ENCODE data around the gene SHANK3. TPM values are rescaled to one million over a fixed set of nuclear protein-coding genes. Genes with fewer than 3 reads are reported as not detected.

Gene SHANK3
- total RNA-seq, 1 experiment from 2014 or later: 0.12 TPM

- no peak for DNase-seq (ENCODE audit: low read depth)
Observed at GRCh38 chr22:50712341-50713007, 39.9 kb downstream of the SHANK3 start.

DNA sequence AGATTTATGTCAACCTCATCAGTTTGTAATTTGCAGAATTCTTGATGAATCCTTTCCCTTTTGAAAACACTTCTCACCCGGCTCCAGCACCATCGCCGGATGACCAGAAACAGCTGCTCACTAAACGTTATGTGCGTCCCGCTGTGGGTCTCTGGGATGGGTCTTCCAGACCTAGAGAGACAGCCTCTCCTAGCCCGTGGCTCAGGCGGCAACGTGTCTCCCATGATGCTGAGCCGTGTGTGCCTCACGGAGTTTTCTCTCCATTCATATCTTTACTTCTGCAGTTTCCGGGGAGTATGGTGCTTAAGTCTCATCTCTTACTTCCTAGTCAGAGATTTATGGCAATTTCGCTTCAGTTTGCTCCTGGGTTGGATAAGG lies 40.4 kb downstream of the SHANK3 start:
- DNase-seq (ENCODE audit: low read depth): no peak

- DNase-seq (ENCODE audit: low read depth): no peak
Observed at GRCh38 chr22:50713571-50714056, 41.0 kb downstream of the SHANK3 start.

DNA sequence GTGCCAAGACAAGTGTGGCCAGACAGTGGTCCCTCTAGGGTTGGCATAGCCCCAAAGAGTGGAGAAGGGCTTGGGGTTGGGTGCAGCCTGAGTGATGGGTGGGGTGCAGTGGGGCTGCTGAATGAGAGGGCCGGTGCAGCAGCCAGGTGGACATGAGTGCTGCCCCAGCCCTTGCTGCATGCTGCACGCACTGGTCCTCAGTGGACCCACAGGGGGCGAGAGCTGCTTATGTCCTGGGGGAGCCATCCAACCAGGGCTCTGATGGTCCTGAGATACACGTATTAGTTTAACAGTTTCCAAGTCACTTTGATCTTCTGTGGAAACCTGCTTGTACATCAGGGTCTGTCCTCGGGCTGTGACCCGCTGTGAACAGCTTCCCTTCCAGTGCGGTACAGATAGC lies 41.5 kb downstream of the SHANK3 start:
- no peak for DNase-seq (ENCODE audit: low read depth)

- DNase-seq (ENCODE audit: low read depth): no peak
Observed at GRCh38 chr22:50714631-50715179, 42.1 kb downstream of the SHANK3 start.

DNA sequence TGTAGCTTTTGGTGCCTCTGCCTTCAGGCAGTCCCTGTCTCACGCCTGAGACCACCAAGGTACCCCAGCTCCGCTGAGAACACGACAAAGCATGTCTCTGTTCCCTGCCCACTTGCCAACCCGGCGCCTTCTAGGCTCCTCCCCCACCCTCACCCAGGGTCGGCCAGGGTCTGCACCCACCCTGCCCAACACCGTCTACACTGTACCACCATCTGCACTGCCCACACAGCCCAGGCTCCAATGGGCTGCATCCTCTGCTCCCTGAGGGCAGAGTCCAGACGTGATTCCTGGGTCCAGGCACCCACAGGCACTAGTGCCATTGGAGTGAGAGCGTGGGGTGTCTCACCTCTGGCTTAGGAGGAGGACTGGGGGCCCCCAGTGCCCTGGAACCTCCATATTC lies 42.6 kb downstream of the SHANK3 start:
- no peak for DNase-seq (ENCODE audit: low read depth)

DNA sequence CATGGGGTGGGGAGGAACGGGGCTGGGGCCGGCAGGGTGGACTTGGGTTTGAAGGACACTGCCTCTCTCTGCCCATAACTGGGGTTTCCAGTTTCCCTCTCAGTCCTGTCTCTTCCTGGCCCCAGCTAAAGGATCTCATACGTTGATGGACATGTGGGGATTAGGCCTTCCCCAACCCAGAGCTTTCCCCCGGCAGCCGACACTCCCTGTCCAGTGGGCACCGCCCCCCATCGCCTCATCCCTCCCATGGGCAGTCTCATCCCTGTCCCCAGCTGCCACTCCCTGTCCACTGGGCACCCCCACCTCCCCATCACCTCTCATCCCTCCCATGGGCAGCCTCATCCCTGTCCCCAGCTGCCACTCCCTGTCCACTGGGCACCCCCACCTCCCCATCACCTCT lies 43.2 kb downstream of the SHANK3 start:
- no peak for DNase-seq (ENCODE audit: low read depth)

DNA sequence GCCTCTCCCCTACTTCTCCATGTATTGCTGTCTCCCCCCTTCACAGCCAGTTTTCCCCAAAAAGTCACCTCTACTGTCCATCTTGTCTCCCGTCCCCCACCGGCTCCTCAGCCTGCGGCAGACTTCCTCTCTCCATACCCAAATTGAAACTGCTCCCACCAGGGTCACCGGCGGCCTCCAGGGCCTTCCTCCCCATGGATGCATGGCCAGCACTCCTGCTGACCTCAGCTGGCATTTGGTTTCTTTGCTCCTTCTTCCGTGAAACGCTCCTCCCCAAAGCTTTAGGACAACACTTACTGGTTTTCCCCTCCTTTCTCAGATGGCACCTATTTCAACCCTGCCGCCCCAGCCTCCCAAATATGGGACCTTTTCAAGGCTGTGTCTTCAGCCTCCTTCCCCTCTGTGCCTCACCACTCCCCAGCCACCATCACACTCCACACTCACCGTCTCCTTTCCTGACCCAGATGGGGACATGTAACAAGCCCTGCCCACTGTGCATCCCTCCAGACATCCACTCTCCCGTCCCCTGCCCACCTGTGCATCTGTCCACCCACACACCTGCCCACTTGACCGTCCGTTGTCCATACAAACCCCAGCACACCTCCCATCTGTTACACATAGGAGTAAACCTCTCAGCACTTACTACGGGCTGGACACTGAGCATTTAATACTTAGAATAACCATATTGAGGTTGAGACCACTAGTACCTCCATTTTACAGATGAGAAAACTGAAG lies 43.8 kb downstream of the SHANK3 start:
- no peak for DNase-seq (ENCODE audit: low read depth)

GRCh38 chr22:50717709-50718351 lies 45.2 kb downstream of the SHANK3 start:
- DNase-seq (ENCODE audit: low read depth): no peak

DNA sequence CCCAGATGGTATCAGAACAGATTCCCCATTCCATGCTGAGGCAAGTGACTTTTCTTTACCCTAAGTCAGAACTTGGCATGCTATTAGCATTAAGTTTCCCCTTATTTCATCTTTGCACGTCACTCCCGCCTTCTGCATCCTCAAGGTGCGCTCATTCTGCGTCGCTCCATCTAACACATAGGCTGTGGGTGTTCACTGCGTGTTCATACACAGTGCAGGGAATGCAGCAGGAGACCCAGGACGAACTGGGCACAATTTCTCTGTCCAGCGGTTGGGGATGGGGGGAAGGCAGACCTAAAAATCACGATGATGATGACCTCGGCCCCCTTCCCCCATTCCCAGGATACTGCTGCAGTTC lies 45.7 kb downstream of the SHANK3 start:
- DNase-seq (ENCODE audit: low read depth): no peak

GRCh38 chr22:50719814-50720300 lies 47.2 kb downstream of the SHANK3 start:
- no peak for DNase-seq (ENCODE audit: low read depth)

GRCh38 chr22:50720301-50721256 lies 48.0 kb downstream of the SHANK3 start:
- no peak for DNase-seq (ENCODE audit: low read depth)

DNA sequence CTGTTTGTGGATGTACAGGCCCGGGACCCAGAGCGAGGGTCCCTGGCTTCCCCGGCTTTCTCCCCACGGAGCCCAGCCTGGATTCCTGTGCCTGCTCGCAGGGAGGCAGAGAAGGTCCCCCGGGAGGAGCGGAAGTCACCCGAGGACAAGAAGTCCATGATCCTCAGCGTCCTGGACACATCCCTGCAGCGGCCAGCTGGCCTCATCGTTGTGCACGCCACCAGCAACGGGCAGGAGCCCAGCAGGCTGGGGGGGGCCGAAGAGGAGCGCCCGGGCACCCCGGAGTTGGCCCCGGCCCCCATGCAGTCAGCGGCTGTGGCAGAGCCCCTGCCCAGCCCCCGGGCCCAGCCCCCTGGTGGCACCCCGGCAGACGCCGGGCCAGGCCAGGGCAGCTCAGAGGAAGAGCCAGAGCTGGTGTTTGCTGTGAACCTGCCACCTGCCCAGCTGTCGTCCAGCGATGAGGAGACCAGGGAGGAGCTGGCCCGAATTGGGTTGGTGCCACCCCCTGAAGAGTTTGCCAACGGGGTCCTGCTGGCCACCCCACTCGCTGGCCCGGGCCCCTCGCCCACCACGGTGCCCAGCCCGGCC lies 48.7 kb downstream of the SHANK3 start:
- no peak for DNase-seq (ENCODE audit: low read depth)

- no peak for DNase-seq (ENCODE audit: low read depth)
Observed at GRCh38 chr22:50722048-50722701, 49.6 kb downstream of the SHANK3 start.

Other genes with a start within 250 kb of the SHANK3 start
- 21.5 and 34.1 TPM in 2 replicates for gene SBF1, start 197.8 kb upstream of the SHANK3 start, total RNA-seq (2014; rRNA removed; shearing (Covaris generic))
- 0.20 and 0.24 TPM in 2 replicates for gene ADM2, start 191.3 kb upstream of the SHANK3 start, total RNA-seq (2014; rRNA removed; shearing (Covaris generic))
- gene MIOX, start 186.0 kb upstream of the SHANK3 start, total RNA-seq (2014; rRNA removed; shearing (Covaris generic)): 0.12 TPM in 1 of 2 replicates, not detected in the other
- 20.5 and 24.9 TPM in 2 replicates for gene LMF2, start 165.1 kb upstream of the SHANK3 start, total RNA-seq (2014; rRNA removed; shearing (Covaris generic))
- 53.3 and 61.6 TPM in 2 replicates for gene NCAPH2, start 164.6 kb upstream of the SHANK3 start, total RNA-seq (2014; rRNA removed; shearing (Covaris generic))
- 5.0 and 9.2 TPM in 2 replicates for gene SCO2, start 147.2 kb upstream of the SHANK3 start, total RNA-seq (2014; rRNA removed; shearing (Covaris generic))
- 16.5 and 27.5 TPM in 2 replicates for gene TYMP, start 142.8 kb upstream of the SHANK3 start, total RNA-seq (2014; rRNA removed; shearing (Covaris generic))
- gene KLHDC7B, start 126.9 kb upstream of the SHANK3 start, total RNA-seq (2014; rRNA removed; shearing (Covaris generic)): not detected in 2 replicates
- not detected in 2 replicates for gene SYCE3, start 109.9 kb upstream of the SHANK3 start, total RNA-seq (2014; rRNA removed; shearing (Covaris generic))
- gene CPT1B, start 94.4 kb upstream of the SHANK3 start, total RNA-seq (2014; rRNA removed; shearing (Covaris generic)): 4.8 and 5.0 TPM in 2 replicates
- gene CHKB, start 90.0 kb upstream of the SHANK3 start, total RNA-seq (2014; rRNA removed; shearing (Covaris generic)): 24.2 and 26.1 TPM in 2 replicates
- gene MAPK8IP2, start 72.0 kb upstream of the SHANK3 start, total RNA-seq (2014; rRNA removed; shearing (Covaris generic)): under 0.01 and 0.39 TPM in 2 replicates
- 8.1 and 14.5 TPM in 2 replicates for gene ARSA, start 44.7 kb upstream of the SHANK3 start, total RNA-seq (2014; rRNA removed; shearing (Covaris generic))
- not detected in 2 replicates for gene ACR, start 65.4 kb downstream of the SHANK3 start, total RNA-seq (2014; rRNA removed; shearing (Covaris generic))
- gene RABL2B, start 110.8 kb downstream of the SHANK3 start, total RNA-seq (2014; rRNA removed; shearing (Covaris generic)): 6.4 and 6.8 TPM in 2 replicates

Measured in RPMI7951 (cell line).